Measurements from ENCODE around the gene BDH1. TPM values are rescaled to one million over a fixed set of nuclear protein-coding genes. Genes with fewer than 3 reads are reported as not detected.
A peak's percentile ranks its signal among the peaks of the same experiment; 100 is the strongest.

BDH1 gene
- total and polyA plus RNA-seq, 2 of the 13 experiments (the other 11 are each of a cell fraction or from before 2014, with no cell fraction given): 21.2 to 71.9 TPM

GRCh38 chr3:197573048-197573767 lies 17.4 kb upstream of the BDH1 start (continued):
- TF ChIP-seq GATAD2A (CRISPR knock-in tag; IDR thresholded peaks at IDR 0.05): peak; percentile 97
- 0 out of 2 replicates have a peak, but pooled peaks have one; percentile 30 for TF ChIP-seq ZNF367 (CRISPR knock-in tag; IDR thresholded peaks at IDR 0.05; ENCODE audit: borderline replicate concordance)
- TF ChIP-seq, protein P1, sequence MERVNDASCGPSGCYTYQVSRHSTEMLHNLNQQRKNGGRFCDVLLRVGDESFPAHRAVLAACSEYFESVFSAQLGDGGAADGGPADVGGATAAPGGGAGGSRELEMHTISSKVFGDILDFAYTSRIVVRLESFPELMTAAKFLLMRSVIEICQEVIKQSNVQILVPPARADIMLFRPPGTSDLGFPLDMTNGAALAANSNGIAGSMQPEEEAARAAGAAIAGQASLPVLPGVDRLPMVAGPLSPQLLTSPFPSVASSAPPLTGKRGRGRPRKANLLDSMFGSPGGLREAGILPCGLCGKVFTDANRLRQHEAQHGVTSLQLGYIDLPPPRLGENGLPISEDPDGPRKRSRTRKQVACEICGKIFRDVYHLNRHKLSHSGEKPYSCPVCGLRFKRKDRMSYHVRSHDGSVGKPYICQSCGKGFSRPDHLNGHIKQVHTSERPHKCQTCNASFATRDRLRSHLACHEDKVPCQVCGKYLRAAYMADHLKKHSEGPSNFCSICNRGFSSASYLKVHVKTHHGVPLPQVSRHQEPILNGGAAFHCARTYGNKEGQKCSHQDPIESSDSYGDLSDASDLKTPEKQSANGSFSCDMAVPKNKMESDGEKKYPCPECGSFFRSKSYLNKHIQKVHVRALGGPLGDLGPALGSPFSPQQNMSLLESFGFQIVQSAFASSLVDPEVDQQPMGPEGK (CRISPR knock-in tag; IDR thresholded peaks at IDR 0.05): peak; percentile 97
- TF ChIP-seq KDM5B (CRISPR knock-in tag; IDR thresholded peaks at IDR 0.05; ENCODE audit: borderline replicate concordance): 0 out of 2 replicates have a peak, but pooled peaks have one; percentile 41
- TF ChIP-seq ZNF101 (CRISPR knock-in tag; IDR thresholded peaks at IDR 0.05; ENCODE audit: borderline replicate concordance, low read depth): 0 out of 2 replicates have a peak, but pooled peaks have one; percentile 74
- TF ChIP-seq ZNF556 (CRISPR knock-in tag; IDR thresholded peaks at IDR 0.05; ENCODE audit: borderline replicate concordance): peak; percentile 82; the same call in 1 of the 2 replicates
- no peak for TF ChIP-seq ZBTB21 (CRISPR knock-in tag; IDR thresholded peaks at IDR 0.05)
- no peak; the same call in 1 of the 2 replicates for TF ChIP-seq ZNF275 (CRISPR knock-in tag; IDR thresholded peaks at IDR 0.05; ENCODE audit: borderline replicate concordance)
- TF ChIP-seq AKAP8 (CRISPR knock-in tag; IDR thresholded peaks at IDR 0.05): peak; percentile 80; the same call in 1 of the 2 replicates
- peak; percentile 7; the same call in 1 of the 2 replicates for TF ChIP-seq STAG1 (CRISPR knock-in tag; IDR thresholded peaks at IDR 0.05)
- no peak for TF ChIP-seq MTF1 (CRISPR knock-in tag; IDR thresholded peaks at IDR 0.05)
- TF ChIP-seq EHMT2 (IDR thresholded peaks at IDR 0.05; ENCODE audit: borderline replicate concordance, low read depth, low read length): peak; percentile 42; the same call in 1 of the 2 replicates
- TF ChIP-seq, protein P2, sequence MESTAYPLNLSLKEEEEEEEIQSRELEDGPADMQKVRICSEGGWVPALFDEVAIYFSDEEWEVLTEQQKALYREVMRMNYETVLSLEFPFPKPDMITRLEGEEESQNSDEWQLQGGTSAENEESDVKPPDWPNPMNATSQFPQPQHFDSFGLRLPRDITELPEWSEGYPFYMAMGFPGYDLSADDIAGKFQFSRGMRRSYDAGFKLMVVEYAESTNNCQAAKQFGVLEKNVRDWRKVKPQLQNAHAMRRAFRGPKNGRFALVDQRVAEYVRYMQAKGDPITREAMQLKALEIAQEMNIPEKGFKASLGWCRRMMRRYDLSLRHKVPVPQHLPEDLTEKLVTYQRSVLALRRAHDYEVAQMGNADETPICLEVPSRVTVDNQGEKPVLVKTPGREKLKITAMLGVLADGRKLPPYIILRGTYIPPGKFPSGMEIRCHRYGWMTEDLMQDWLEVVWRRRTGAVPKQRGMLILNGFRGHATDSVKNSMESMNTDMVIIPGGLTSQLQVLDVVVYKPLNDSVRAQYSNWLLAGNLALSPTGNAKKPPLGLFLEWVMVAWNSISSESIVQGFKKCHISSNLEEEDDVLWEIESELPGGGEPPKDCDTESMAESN (CRISPR knock-in tag; conservative IDR thresholded peaks at IDR 0.05): 0 out of 2 replicates have a peak, but pooled peaks have one; percentile 51
- no peak for TF ChIP-seq TCF12 (IDR thresholded peaks at IDR 0.05)
- TF ChIP-seq TCF12 (CRISPR knock-in tag; IDR thresholded peaks at IDR 0.05): peak; percentile 84; the same call in 1 of the 2 replicates
- TF ChIP-seq ARNTL (CRISPR knock-in tag; IDR thresholded peaks at IDR 0.05): peak; percentile 88; the same call in 1 of the 2 replicates
- TF ChIP-seq NR2F1 (CRISPR knock-in tag; IDR thresholded peaks at IDR 0.05): peak; percentile 77 to 87; a peak in 3 of 4 replicates
- TF ChIP-seq FOXM1 (CRISPR knock-in tag; IDR thresholded peaks at IDR 0.05): no peak
- peak; percentile 41; the same call in 1 of the 2 replicates for TF ChIP-seq MYC (CRISPR knock-in tag; IDR thresholded peaks at IDR 0.05; ENCODE audit: borderline replicate concordance)
- TF ChIP-seq, protein P3, sequence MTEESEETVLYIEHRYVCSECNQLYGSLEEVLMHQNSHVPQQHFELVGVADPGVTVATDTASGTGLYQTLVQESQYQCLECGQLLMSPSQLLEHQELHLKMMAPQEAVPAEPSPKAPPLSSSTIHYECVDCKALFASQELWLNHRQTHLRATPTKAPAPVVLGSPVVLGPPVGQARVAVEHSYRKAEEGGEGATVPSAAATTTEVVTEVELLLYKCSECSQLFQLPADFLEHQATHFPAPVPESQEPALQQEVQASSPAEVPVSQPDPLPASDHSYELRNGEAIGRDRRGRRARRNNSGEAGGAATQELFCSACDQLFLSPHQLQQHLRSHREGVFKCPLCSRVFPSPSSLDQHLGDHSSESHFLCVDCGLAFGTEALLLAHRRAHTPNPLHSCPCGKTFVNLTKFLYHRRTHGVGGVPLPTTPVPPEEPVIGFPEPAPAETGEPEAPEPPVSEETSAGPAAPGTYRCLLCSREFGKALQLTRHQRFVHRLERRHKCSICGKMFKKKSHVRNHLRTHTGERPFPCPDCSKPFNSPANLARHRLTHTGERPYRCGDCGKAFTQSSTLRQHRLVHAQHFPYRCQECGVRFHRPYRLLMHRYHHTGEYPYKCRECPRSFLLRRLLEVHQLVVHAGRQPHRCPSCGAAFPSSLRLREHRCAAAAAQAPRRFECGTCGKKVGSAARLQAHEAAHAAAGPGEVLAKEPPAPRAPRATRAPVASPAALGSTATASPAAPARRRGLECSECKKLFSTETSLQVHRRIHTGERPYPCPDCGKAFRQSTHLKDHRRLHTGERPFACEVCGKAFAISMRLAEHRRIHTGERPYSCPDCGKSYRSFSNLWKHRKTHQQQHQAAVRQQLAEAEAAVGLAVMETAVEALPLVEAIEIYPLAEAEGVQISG (CRISPR knock-in tag; IDR thresholded peaks at IDR 0.05): peak; percentile 74
- no peak for TF ChIP-seq SMARCE1 (IDR thresholded peaks at IDR 0.05; ENCODE audit: borderline replicate concordance)
- TF ChIP-seq ZNF75D (CRISPR knock-in tag; IDR thresholded peaks at IDR 0.05; ENCODE audit: borderline replicate concordance): no peak
